NB4 (cell line): Measurements from ENCODE around the gene AP1G1.

ENCODE experiments used
- POLR2A ChIP-seq: IDR thresholded peaks from 2 replicates; pipeline ENCODE4 v1.6.1; 2011; ENCODE audit warnings: mild to moderate bottlenecking; ENCODE audit not compliant: insufficient read length; ENCODE audit errors: extremely low read depth
- TF ChIP-seq, protein P1 (sequence below): IDR thresholded peaks from one replicate; pipeline ENCODE4 v1.5.1; 2012; ENCODE audit warnings: low read depth, low read length
- TF ChIP-seq, protein P2 (sequence below): IDR thresholded peaks from 2 replicates; pipeline ENCODE4 v1.6.1; 2011; ENCODE audit warnings: low read depth, low read length

GRCh38 chr16:71707199-71707598 is 101.4 kb downstream of the AP1G1 start:
- TF ChIP-seq POLR2A, result no peak
- TF ChIP-seq, protein P1, sequence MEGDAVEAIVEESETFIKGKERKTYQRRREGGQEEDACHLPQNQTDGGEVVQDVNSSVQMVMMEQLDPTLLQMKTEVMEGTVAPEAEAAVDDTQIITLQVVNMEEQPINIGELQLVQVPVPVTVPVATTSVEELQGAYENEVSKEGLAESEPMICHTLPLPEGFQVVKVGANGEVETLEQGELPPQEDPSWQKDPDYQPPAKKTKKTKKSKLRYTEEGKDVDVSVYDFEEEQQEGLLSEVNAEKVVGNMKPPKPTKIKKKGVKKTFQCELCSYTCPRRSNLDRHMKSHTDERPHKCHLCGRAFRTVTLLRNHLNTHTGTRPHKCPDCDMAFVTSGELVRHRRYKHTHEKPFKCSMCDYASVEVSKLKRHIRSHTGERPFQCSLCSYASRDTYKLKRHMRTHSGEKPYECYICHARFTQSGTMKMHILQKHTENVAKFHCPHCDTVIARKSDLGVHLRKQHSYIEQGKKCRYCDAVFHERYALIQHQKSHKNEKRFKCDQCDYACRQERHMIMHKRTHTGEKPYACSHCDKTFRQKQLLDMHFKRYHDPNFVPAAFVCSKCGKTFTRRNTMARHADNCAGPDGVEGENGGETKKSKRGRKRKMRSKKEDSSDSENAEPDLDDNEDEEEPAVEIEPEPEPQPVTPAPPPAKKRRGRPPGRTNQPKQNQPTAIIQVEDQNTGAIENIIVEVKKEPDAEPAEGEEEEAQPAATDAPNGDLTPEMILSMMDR, result no peak
- TF ChIP-seq, protein P2, sequence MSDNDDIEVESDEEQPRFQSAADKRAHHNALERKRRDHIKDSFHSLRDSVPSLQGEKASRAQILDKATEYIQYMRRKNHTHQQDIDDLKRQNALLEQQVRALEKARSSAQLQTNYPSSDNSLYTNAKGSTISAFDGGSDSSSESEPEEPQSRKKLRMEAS, result no peak
